Hepatocyte (in vitro differentiated cells): ENCODE measurements around the gene CCDC126. TPM values are rescaled to one million over a fixed set of nuclear protein-coding genes. Genes with fewer than 3 reads are reported as not detected.

Experiments
- DNase-seq: peaks from one replicate; pipeline ENCODE4 v3.0.0-alpha.2; 2016; ENCODE audit warnings: low spot score
- H2AFZ ChIP-seq: fragments of 200-600 bp; sonication (generic); 2 replicates; pipeline ENCODE4 v1.6.0; 2016; ENCODE audit warnings: antibody characterized with exemption, mild to moderate bottlenecking
- H3K27ac ChIP-seq: fragments of 200-600 bp; sonication (generic); 2 replicates; pipeline ENCODE4 v1.5.1; 2016; ENCODE audit warnings: mild to moderate bottlenecking
- H3K27me3 ChIP-seq: fragments of 200-600 bp; sonication (generic); 2 replicates; pipeline ENCODE4 v1.6.1; 2016
- H3K36me3 ChIP-seq: fragments of 200-600 bp; sonication (generic); replicated peaks from 2 replicates; pipeline ENCODE4 v1.5.1; 2016; ENCODE audit warnings: low read depth; ENCODE audit not compliant: insufficient read depth
- H3K4me1 ChIP-seq: fragments of 200-600 bp; sonication (generic); 2 replicates; pipeline ENCODE4 v1.5.1; 2016; ENCODE audit warnings: mild to moderate bottlenecking, moderate library complexity; ENCODE audit not compliant: insufficient read depth
- H3K4me2 ChIP-seq: fragments of 200-600 bp; sonication (generic); 2 replicates; pipeline ENCODE4 v1.6.0; 2016
- H3K4me3 ChIP-seq: fragments of 200-600 bp; sonication (generic); 2 replicates; pipeline ENCODE4 v1.5.1; 2016; ENCODE audit warnings: mild to moderate bottlenecking
- H3K79me2 ChIP-seq: fragments of 200-600 bp; sonication (generic); 2 replicates; pipeline ENCODE4 v1.6.0; 2017; ENCODE audit warnings: mild to moderate bottlenecking
- H3K9me2 ChIP-seq: fragments of 200-600 bp; sonication (generic); replicated peaks from 2 replicates; pipeline ENCODE4 v1.6.0; 2017; ENCODE audit warnings: mild to moderate bottlenecking; ENCODE audit not compliant: insufficient read depth
- H3K9me3 ChIP-seq: fragments of 200-600 bp; sonication (generic); 2 replicates; pipeline ENCODE4 v1.5.1; 2016; ENCODE audit warnings: low read depth, mild to moderate bottlenecking
- H4K20me1 ChIP-seq: fragments of 200-600 bp; sonication (generic); 2 replicates; pipeline ENCODE4 v1.6.0; 2016; ENCODE audit warnings: mild to moderate bottlenecking; ENCODE audit not compliant: insufficient read depth, poor library complexity, severe bottlenecking
- CTCF ChIP-seq: fragments of 200-600 bp; sonication (generic); IDR thresholded peaks from 2 replicates; pipeline ENCODE4 v1.5.1; 2016; ENCODE audit warnings: antibody characterized with exemption, mild to moderate bottlenecking; ENCODE audit not compliant: poor library complexity
- EZH2 ChIP-seq: fragments of 200-600 bp; sonication (generic); IDR thresholded peaks from 2 replicates; pipeline ENCODE4 v1.6.1; 2016; ENCODE audit warnings: antibody characterized with exemption, mild to moderate bottlenecking, borderline replicate concordance
- EZH2phosphoT487 ChIP-seq: fragments of 200-600 bp; sonication (generic); IDR thresholded peaks from one replicate; pipeline ENCODE4 v1.6.1; 2018; ENCODE audit warnings: antibody characterized with exemption, mild to moderate bottlenecking, low read depth, moderate library complexity; ENCODE audit not compliant: unreplicated experiment, severe bottlenecking
- WGBS: methylation state at CpG from one replicate; pipeline ENCODE4 v1.1.6; 2016; ENCODE audit warnings: low lambda C conversion rate; ENCODE audit errors: missing lambda C conversion rate; 5-methylcytosine and 5-hydroxymethylcytosine counted together
- polyA plus RNA-seq: library from polyadenylated mRNA; unstranded; fragments of >200 nt; fragmentation: Nextera tagmentation; extraction: Ambion mirVana; gene quantifications from 2 replicates; pipeline ENCODE4 v1.2.1, GENCODE V29; 2016
- total RNA-seq: library from RNA; depleted of rRNA; stranded (reverse); fragments of >200 nt; gene quantifications from 2 replicates; pipeline ENCODE4 v1.2.3, GENCODE V29; 2014

CCDC126 gene
- total and polyA plus RNA-seq, 2 experiments from 2014 or later: 19.4 to 33.7 TPM

GRCh38 chr7:23607130-23607529 lies 9.9 kb downstream of the CCDC126 start:
- Histone ChIP-seq H4K20me1 (no peaks in the 10 kb centered on the region), H3K27ac (no peak overlapping the region), H3K79me2 (peaks cover 71% of the 10 kb centered on the region), H3K36me3 (peaks cover 5% of the 10 kb centered on the region), H3K4me2 (no peak overlapping the region), H3K9me3 (no peaks in the 10 kb centered on the region), H3K27me3 (no peaks in the 10 kb centered on the region), H3K4me1 (peaks cover 2% of the 10 kb centered on the region), H3K4me3 (no peak overlapping the region), H2AFZ (no peak overlapping the region), H3K9me2 (no peaks in the 10 kb centered on the region)
- no peak for DNase-seq
- TF ChIP-seq CTCF (no peak), EZH2 (no peak), EZH2phosphoT487 (no peak)

DNA sequence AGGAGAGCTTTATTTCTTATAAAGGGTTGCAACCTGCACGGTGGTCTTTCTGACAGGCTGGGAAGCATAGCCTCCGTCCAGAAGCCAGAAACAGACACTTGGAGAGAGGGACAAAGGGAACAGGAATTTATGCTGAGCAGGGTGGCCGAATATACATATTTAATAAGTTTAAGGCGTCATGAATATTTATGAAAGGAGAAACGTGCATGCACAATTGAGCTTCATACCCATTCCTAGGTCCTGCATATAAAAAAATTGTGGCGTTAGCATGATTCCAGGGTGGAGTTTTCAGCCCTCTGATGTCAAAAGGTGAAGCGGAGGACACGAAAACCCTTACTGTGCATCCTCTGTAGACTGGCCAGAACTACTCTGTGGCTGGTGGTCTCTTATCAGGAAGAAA lies 10.7 kb downstream of the CCDC126 start:
- no peak overlapping the region for H3K4me3 ChIP-seq
- no peak overlapping the region for H2AFZ ChIP-seq
- H3K4me1 ChIP-seq: no peaks in the 10 kb centered on the region
- H3K79me2 ChIP-seq: peaks cover 64% of the 10 kb centered on the region
- H4K20me1 ChIP-seq: no peaks in the 10 kb centered on the region
- 98% methylated on average over 8 of the region's 8 CpGs for WGBS
- TF ChIP-seq EZH2 (no peak), CTCF (no peak), EZH2phosphoT487 (no peak)
- H3K36me3 ChIP-seq: peaks cover 5% of the 10 kb centered on the region
- H3K9me3 ChIP-seq: no peaks in the 10 kb centered on the region
- H3K4me2 ChIP-seq: no peak overlapping the region
- H3K9me2 ChIP-seq: no peaks in the 10 kb centered on the region
- DNase-seq: no peak
- H3K27ac ChIP-seq: no peak overlapping the region
- H3K27me3 ChIP-seq: no peaks in the 10 kb centered on the region

- Histone ChIP-seq H4K20me1 (no peaks in the 10 kb centered on the region), H3K27me3 (no peaks in the 10 kb centered on the region), H3K36me3 (peaks cover 5% of the 10 kb centered on the region), H3K4me1 (no peaks in the 10 kb centered on the region), H2AFZ (no peak overlapping the region), H3K4me3 (no peak overlapping the region), H3K4me2 (no peak overlapping the region), H3K9me3 (peaks cover 9% of the 10 kb centered on the region), H3K79me2 (peaks cover 6% of the 10 kb centered on the region), H3K9me2 (no peaks in the 10 kb centered on the region), H3K27ac (no peak overlapping the region)
- TF ChIP-seq EZH2phosphoT487 (no peak), CTCF (no peak), EZH2 (no peak)
- DNase-seq: no peak
Measured at GRCh38 chr7:23615331-23615730, 18.1 kb downstream of the CCDC126 start.

DNA sequence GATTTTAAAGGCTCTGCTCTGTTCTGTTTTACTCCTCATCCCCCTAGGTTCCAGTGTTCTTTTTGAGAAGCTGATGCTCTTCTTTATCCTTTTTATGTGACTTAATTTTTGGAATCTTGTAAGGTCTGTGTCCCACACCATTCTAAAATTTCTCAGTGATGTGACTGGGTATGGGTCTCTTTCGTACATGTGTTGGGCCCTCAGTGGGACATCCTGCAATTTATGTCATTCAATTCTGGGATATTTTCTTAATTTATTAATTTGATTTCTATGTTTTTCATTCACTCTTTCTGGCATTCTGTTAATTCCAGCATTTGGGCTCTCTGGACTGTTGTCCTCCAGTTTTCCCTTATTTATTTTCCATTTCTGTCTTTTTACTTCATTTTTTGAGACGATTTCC lies 19.4 kb downstream of the CCDC126 start:
- DNase-seq: no peak
- Histone ChIP-seq H3K27ac (no peak overlapping the region), H3K79me2 (no peaks in the 10 kb centered on the region), H3K4me3 (no peak overlapping the region), H3K4me1 (no peaks in the 10 kb centered on the region), H4K20me1 (no peaks in the 10 kb centered on the region), H2AFZ (no peak overlapping the region), H3K36me3 (no peaks in the 10 kb centered on the region), H3K9me3 (peaks cover 9% of the 10 kb centered on the region), H3K4me2 (no peak overlapping the region), H3K9me2 (no peaks in the 10 kb centered on the region), H3K27me3 (no peaks in the 10 kb centered on the region)
- TF ChIP-seq EZH2: no peak
- no peak for TF ChIP-seq CTCF
- TF ChIP-seq EZH2phosphoT487: no peak
- 98% methylated on average over 2 of the region's 2 CpGs for WGBS
